ENCODE measurements around the gene PDE7B.
A peak's percentile ranks its signal among the peaks of the same experiment; 100 is the strongest.
"Not testable (repeated sequence)": the region's sequence is repeated elsewhere in the genome, so short reads cannot be mapped to it uniquely, and the experiment has no call there.

The PDE7B gene

DNA sequence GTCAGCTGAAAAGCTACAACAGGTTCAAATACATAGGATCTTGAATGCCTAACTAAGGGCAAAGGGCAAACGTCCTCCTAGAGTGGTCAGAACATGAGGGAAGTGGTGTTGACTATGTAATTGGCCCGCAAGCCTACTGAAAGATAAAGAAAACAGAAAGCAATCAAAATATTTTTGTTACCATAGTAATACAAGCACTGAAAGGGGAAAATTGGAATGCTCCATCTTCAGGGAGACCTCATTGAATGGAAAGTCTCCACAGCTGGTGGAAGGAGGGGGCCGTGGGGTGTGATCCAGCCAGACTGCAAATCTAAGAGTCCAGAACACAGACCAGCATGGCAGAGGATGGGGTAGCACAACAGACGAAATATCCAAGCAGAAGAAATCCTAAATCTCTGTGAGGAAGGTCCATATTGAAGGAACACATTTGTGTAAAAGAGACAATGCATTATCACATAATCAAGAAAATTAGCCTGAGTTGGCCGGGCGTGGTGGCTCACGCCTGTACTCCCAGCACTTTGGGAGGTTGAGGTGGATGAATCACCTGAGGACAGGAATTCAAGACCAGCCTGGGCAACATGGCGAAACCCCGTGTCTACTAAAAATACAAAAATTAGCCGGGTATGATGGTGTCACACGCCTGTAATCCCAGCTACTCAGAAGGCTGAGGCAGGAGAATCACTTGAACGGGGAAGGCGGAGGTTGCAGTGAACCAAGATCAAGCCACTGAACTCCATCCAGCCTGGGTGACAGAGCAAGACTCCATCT lies 359.1 kb downstream of the PDE7B start:
- DNase-seq: no peak

DNA sequence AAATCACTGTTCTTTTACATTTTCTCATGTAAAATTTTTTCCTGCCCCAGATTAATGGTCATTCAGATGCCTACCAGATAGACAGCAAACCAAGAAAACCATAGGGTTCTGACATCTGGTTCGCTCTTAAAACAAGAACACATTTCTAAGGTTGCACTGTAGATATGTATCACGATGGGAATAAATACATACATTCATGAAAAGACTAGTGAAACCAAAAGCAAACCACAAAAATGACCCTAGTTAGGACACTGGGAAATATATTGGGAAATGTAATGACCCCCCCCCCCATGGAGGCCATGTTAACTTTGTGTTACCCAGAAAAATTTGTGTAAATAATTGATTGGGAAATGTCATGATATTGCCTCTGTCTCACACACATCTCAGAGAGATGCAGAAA lies 361.1 kb downstream of the PDE7B start:
- DNase-seq: no peak

DNA sequence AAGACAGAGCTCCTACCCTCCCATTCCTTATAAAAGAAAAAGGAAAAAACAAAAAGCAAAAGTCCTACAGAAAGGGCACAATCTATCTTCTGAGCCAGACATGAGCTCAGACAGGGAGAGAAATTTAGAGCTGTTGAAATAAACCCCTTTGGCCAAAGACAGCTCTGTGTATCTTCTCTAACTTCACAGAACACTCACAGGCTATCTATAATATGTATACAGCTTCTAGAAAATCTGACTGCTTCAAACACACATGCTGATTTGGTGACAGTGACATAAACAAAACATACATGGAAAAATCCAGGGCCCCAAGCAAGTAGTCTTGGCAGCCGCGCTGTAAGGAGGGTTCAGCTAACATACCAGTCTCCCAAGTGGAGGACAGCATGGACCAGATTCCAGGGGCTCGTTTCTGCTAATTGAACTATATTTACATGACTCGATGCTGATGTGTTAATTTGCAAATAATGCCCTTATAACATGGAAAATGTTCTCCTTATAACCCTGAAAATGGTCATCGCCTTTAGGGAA lies 361.6 kb downstream of the PDE7B start:
- no peak for DNase-seq

DNA sequence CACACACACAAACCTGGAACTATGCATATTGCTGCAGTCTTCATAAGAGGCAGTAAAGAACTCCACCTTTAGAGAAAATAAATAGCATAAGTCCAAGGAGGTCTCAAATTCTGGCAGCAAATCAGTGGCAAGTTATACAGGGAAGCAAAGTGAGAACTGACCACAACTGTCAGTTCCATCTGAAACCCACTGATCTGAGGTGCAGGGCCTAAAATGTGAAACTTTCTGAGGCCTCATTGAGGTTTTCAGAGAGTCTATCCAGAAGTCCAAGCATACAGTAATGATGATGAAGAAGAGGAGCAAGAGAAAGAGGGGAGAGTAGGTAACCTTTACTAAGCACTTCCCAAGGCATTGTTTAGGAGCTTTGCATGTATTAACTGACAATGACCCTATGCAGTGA lies 362.4 kb downstream of the PDE7B start:
- no peak for DNase-seq

DNA sequence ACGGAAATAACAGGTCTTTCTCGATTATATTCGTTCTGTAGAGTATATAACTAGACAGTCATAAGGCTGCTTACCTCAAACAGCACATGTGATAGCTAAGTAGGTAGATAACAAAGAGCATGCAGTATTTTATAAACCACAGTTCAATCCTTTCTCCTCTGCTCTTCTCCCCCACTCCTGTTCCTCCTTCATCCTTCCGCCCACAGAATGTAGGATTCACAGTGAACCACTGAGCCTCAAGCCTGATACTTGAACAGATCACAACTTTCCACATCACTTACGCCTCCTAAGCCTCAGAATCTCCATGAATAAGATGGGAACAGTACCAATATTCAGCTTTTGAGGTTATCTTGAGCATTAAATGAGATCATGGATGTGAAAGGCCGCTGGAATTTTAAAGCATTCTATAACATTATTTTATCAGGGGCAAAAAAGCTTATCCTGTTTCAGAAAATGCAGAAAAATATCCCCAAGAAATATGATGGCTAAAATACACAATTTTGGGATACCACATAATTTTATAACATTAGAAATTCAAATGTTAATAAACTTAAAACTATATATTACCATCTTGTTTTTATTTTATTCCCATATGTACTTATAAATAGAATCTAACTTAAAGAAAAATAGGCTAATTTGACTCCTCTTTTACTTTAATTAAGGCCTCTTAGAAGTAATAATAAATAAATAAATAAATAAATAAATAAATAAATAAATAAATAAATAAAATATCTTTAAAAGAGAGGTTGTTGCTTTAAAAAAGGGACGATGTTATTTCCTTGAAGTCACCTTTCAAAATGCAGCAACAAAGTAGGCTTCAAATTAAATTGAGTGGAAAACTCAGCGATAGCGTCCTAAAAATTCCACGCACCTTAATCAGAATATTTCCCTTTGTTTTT lies 365.3 kb downstream of the PDE7B start:
- no peak for DNase-seq

DNA sequence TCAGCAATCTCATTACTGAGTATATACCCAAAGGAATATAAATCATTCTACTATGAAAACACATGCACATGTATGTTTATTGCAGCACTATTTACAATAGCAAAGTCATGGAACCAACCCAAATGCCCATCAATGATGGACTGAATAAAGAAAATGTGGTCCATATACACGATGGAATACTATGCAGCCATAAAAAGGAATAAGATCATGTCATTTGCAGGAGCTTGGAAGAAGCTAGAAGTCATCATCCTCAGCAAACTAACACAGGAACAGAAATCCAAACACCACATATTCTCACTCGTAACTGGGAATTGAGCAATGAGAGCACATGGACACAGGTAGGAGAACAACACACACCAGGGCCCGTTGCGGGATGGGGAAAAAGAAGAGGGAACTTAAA lies 373.5 kb downstream of the PDE7B start:
- DNase-seq: not testable (repeated sequence)

DNA sequence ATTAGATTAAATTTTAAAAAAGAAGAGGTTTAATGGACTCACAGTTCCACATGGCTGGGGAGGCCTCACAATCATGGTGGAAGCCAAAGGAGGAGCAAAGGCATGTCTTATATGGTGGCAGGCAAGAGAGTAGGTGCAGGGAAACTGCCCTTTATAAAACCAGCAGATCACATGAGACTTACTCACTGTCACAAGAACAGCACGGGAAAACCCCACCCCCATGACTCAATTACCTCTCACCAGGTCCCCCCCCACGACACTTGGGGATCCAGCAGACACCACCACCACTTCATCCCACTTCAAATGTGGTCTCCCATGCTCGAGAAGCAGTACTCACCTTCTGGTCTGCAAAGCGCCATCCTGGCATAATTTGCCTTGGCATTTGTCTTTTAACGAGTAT lies 374.0 kb downstream of the PDE7B start:
- no peak for DNase-seq

DNA sequence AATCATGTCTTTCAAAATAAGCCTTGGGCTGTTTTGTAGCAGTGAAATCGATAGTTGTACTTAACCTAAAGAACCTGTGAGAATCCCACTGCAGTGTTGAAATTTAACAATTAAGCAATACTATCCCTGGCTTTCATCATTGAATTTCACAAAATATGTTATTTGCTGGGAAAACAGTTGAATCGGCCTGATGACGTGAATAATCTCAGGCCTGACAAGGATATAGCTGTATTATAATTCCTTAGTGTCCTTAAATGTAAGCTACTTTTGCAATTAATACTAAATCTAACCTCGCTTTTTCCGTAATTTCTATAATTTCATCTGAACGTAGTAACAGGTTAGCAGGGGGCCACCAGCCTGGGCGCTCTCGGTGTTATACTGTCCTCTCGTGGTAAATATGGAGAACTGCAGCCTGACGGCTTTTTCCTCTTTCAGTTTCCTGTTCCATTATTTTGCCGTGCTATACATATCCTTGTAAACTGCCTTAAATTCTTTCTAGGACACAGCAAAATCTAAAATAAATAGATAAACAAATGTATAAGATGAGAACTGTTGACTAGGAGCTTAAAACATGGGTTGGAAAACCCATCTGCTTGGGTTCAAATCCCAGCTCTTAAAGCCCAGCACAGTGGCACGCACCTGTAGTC lies 374.6 kb downstream of the PDE7B start:
- peak; percentile 15 for DNase-seq

DNA sequence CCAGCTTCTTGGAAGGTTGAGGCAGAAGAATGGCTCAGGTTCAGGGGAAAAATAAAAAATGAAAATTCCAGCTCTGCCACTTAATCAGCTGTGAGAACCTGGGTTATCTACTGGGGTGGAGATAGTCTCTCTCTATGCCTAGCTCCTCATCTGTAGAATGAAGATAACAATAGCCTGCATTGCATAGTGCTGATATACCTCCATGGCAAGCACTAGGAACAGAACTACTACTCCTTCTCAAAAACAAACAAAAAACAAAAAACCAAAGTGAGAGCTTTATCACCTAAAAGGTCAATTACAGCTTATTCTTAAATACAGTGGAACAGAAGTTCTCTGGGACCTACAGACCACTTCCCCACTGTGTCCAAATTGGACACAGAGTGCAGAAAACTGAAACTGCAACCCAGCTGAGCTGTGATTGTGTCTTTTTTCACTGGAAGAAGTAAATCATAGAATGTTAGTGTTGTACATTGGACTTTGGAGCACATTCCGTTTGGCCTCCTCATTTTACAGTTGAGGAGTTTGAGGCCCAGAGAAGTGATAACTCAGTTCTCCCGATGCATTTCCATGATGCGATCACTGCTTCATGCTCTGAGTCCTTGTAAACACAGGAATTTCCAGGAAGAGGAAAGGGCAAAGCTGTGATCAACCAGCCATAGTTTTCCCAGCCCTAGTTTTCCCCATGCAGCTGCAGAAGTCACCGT lies 375.3 kb downstream of the PDE7B start:
- no peak for DNase-seq

DNA sequence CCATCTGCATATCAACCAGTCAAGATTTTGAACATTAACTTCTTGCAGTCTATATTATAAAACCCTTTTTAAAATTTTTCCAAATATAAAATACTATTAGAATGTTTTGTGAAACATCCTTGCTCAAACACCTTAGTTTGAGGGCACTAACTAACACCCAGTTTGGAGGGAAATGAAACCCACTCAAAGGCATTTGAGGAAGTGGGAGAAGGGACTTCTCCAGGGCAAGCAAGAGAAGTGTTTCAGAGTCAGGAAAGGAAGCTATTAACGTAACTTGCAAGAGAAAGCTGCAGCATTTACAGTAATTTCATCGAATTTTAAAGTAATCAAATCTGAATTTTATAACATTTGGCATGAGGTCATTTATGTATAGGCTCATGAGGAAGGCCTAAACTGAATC lies 377.3 kb downstream of the PDE7B start:
- DNase-seq: no peak

DNA sequence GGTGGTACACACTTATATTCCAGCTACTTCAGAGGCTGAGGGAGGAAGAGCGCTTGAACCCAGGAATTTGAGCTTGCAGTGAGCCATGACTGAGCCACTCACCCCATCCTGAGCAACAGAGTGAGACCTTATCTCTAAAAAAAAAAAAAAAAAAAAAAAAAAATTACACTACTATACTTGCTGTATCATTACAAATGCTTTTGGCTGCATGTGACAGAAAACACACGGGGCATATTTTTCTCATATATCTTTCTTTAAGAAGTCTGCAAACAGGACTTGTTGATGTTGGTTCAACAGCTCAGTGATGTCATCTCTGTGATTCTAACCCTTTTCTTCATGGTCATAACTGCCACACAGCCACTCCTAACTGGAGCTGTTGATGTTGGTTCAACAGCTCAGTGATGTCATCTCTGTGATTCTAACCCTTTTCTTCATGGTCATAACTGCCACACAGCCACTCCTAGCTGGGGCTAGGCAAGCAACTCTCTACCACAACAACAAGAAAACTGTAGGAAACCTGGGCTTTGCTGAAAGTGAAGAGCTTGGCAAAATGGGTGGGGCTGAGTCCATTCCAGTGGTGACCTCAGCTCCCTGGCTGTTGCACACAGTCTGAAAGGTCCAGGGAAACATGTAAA lies 378.8 kb downstream of the PDE7B start:
- DNase-seq: no peak

DNA sequence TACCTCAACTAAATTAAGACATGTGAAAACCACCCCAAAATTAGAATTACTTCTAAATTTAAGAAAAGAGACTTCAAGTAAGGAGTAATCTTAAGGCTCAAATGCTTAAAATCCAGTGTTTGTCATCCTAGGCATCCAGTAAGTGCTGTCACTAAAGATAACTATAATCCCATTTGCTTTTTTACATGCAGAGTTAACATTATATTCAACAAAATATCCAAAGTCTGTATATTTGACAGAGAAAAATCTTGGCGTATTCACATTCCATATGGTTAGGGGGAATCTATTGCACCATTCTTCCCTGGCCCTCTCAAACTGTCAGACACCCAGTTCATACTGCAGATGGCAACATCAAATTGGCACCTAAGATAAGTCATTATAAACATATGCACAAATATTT lies 381.2 kb downstream of the PDE7B start:
- no peak for DNase-seq

DNA sequence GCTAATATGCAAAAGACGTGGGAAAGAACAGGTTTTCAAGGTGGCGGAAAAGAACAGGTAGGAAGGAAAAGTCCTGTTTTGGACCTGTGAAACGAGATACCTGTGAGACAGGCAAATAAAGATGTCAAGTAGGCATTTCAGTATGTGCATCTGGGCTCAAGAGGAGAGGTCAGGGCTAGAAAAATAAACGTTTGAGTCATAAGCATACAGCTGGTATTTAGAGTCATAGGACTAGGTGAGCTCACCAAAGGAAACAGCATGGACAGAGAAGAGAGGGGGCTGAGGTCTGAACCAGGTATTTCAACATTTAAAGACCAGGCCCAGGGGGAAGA lies 383.7 kb downstream of the PDE7B start:
- no peak for DNase-seq

DNA sequence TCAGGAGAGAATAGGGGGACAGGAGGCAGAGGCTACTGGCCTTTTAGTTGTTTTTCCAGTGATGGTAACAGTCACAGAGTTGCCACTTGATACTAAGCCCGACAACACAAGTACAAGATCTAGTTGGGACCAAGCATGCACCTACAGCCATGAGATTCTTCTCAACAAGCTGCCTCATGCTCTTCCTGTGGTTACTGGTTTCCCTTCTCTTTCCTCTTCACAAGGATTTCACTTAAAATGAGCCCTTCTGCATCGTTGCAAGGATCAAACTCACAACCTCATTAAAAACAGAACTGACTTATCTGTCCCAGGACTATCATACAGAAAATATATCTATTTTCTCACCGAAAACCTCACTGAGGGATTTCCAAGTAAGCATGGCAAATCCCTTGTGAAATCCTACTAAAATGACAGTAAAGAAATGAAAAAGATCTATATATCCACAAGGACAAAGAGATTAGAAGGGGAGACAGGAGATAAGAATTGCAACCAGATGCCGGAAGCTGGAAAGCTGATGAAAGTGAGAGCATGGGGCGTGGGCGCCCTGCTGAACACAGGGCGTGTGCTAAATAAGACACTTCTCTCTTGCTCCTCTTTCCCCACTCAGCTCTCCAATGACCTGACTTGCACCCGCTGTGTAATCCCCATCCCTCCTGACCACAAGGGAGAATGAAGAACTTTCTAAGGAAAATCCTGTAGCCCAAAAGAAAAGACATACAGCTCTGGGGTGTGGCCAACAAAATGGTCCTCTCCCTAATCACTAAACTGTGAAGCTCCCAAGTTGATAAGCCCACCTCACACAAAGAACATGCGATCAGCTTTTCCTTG lies 385.2 kb downstream of the PDE7B start:
- DNase-seq: no peak

DNA sequence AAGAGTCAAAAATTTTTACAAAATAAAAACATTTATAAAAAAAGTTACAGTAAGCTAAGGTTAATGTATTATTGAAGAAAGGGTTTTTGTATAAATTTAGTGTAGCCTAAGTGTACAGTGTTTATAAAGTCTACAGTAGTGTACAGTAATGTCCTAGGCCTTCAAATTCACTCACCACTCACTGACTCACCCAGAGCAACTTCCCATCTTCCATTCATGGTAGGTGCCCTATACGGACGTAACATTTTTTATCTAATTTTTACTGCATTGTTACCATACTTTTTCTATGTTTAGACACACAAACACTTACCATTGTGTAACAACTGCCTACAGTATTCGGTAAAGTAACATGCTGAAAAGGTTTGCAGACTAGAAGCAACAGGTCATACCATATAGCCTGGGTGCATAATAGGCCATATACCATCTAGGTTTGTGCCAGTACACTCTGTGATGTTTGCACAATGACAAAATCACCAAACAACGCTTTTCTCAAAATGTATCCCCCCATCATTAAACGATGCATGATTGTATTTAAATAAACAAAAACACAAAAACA lies 392.6 kb downstream of the PDE7B start:
- no peak for DNase-seq

Data from SHP77 treated with DMSO at 0.1 percent for 48 hours (cell line).